K562 (cell line): ENCODE results near the gene GPATCH2L. TPM values are rescaled to one million over a fixed set of nuclear protein-coding genes. Genes with fewer than 3 reads are reported as not detected.

Source experiments
- ATAC-seq: fragments of 200-7000 bp; cut with Tn5 transposase; 3 replicates; pipeline ENCODE4 v1.9.1; 2020; ENCODE audit warnings: moderate library complexity
- BruUV-seq: library from RNA; stranded (reverse); fragments of 400-500 nt; replicated peaks from 2 replicates; lab custom pipeline; 2021; lab: Mats Ljungman, UMichigan
- CTCF ChIA-PET: fragments of 300-600 bp; formaldehyde crosslinking; extraction: SDS; loops from one replicate; lab custom pipeline; 2021; ENCODE audit warnings: low intra/inter-chr PET ratio; lab: Yijun Ruan, JAX
- POLR2A ChIA-PET: fragments of 300-600, 350-650 bp; sonication (Branson Sonifier 250); formaldehyde crosslinking; extraction: SDS; loops from one replicate; lab custom pipeline; 2021; ENCODE audit warnings: antibody characterized with exemption, inconsistent platforms; lab: Yijun Ruan, JAX
- DNase-seq, 4 experiments: peaks; one replicate each; pipeline versions ENCODE4 v3.0.0 to v3.0.0-alpha.2; 2011 to 2018; ENCODE audit warnings: low spot score in 3 of 4, mixed read lengths in 3 of 4; ENCODE audit errors: extremely low read depth in 1 of 4
- FAIRE-seq: peaks from 2 replicates; lab custom pipeline; 2011; peaks lifted over from hg19 to GRCh38; lab: Jason Lieb, UNC
- H2AFZ ChIP-seq: 2 replicates; pipeline ENCODE4 v1.6.0; 2011; ENCODE audit warnings: low read depth, low read length, control low read depth, inconsistent platforms
- H3K27ac ChIP-seq: fragments of 200-600 bp; 3 replicates; pipeline ENCODE4 v1.8.0; 2011; ENCODE audit warnings: low read depth, mild to moderate bottlenecking, control low read depth, inconsistent platforms, low read length, moderate library complexity, mixed read lengths; ENCODE audit errors: extremely low read depth
- H3K27me3 ChIP-seq, 2 experiments: fragments of 300-600 bp in 1 of 2; 2 replicates in 1 of 2; 3 replicates in 1 of 2; pipeline versions ENCODE4 v1.6.0 to v1.8.0; 2011; ENCODE audit warnings: inconsistent platforms in 2 of 2, low read length in 2 of 2, mild to moderate bottlenecking in 1 of 2, mixed read lengths in 1 of 2, moderate library complexity in 1 of 2; ENCODE audit not compliant: control insufficient read depth in 2 of 2, insufficient read depth in 2 of 2
- H3K36me3 ChIP-seq: fragments of 300-600 bp; 3 replicates; pipeline ENCODE4 v1.8.0; 2011; ENCODE audit warnings: mild to moderate bottlenecking, low read length, inconsistent platforms; ENCODE audit not compliant: control insufficient read depth, insufficient read depth
- H3K4me1 ChIP-seq, 2 experiments: fragments of 200-600 bp in 1 of 2; replicated peaks in 1 of 2; 2 replicates in 1 of 2; 3 replicates in 1 of 2; pipeline versions ENCODE4 v1.5.1 to v1.8.0; 2011; ENCODE audit warnings: inconsistent platforms in 2 of 2, low read length in 2 of 2, mild to moderate bottlenecking in 1 of 2, mixed read lengths in 1 of 2, moderate library complexity in 1 of 2; ENCODE audit not compliant: control insufficient read depth in 2 of 2, insufficient read depth in 2 of 2
- H3K4me2 ChIP-seq: 2 replicates; pipeline ENCODE4 v1.6.1; 2011; ENCODE audit warnings: low read length, control low read depth, inconsistent platforms, mixed read lengths; ENCODE audit not compliant: insufficient read depth
- H3K4me3 ChIP-seq: fragments of 200-600 bp; sonication (generic), shearing (Covaris generic); 2 replicates; pipeline ENCODE4 v1.5.1; 2016; ENCODE audit warnings: control low read depth, inconsistent platforms
- H3K79me2 ChIP-seq: fragments of 200-600 bp; 3 replicates; pipeline ENCODE4 v1.8.0; 2011; ENCODE audit warnings: low read length, inconsistent platforms; ENCODE audit not compliant: control insufficient read depth, insufficient read depth
- H3K9ac ChIP-seq, 2 experiments: 2 replicates each; pipeline versions ENCODE4 v1.6.0 to v1.6.1; 2011; ENCODE audit warnings: low read depth in 2 of 2, low read length in 2 of 2, control low read depth in 1 of 2, inconsistent platforms in 1 of 2, mild to moderate bottlenecking in 1 of 2, mixed read lengths in 1 of 2; ENCODE audit not compliant: insufficient read depth in 1 of 2
- H3K9me1 ChIP-seq: one replicate; pipeline ENCODE4 v1.6.0; 2011; ENCODE audit warnings: inconsistent platforms, mild to moderate bottlenecking, low read length, moderate library complexity; ENCODE audit not compliant: control insufficient read depth, insufficient read depth
- H3K9me3 ChIP-seq: replicated peaks from 2 replicates; pipeline ENCODE4 v1.5.1; 2011; ENCODE audit warnings: low read depth, low read length, inconsistent platforms; ENCODE audit not compliant: control insufficient read depth, insufficient read depth
- H4K20me1 ChIP-seq: replicated peaks from 2 replicates; pipeline ENCODE4 v1.6.1; 2011; ENCODE audit warnings: low read length, inconsistent platforms, mixed read lengths; ENCODE audit not compliant: control insufficient read depth, insufficient read depth
- CHAMP1 ChIP-seq: fragments of 450-650 bp; IDR thresholded peaks from 2 replicates; pipeline ENCODE4 v1.6.1; 2016; ENCODE audit warnings: mild to moderate bottlenecking
- MECOM ChIP-seq: fragments of 250-450 bp; sonication (Bioruptor Pico); IDR thresholded peaks from 2 replicates; pipeline ENCODE4 v1.8.0; 2022; ENCODE audit warnings: inconsistent platforms
- MTF1 ChIP-seq: fragments of 250-450 bp; sonication (Bioruptor Pico); IDR thresholded peaks from 2 replicates; pipeline ENCODE4 v1.9.0; 2021; ENCODE audit warnings: moderate library complexity, mild to moderate bottlenecking, inconsistent platforms, borderline replicate concordance
- THAP7 ChIP-seq: fragments of 250-450 bp; sonication (Bioruptor Pico); IDR thresholded peaks from 2 replicates; pipeline ENCODE4 v1.5.0; 2021
- WGBS: fragments of 100-300 bp; shearing (Covaris generic); methylation state at CpG from one replicate; pipeline ENCODE4 v1.1.6; 2016; ENCODE audit warnings: low coverage, mixed read lengths; ENCODE audit not compliant: insufficient coverage; ENCODE audit errors: missing lambda C conversion rate; 5-methylcytosine and 5-hydroxymethylcytosine counted together
- in situ Hi-C: fragments of 300-500 bp; cut with MboI; formaldehyde crosslinking; loops from 4 replicates; pipeline ENCODE4 v1.15.0; 2018; ENCODE audit warnings: inconsistent platforms, mixed read lengths
- intact Hi-C: fragments of 100-400 bp; cut with micrococcal nuclease; formaldehyde crosslinking; loops from 2 replicates; pipeline ENCODE4 v1.14.2; 2022
- polyA plus RNA-seq, 8 experiments: library from polyadenylated mRNA; depleted of rRNA in 4 of 8; stranded (reverse) in 5 of 8; unstranded in 3 of 8; fragments of >200 nt; fragmentation: Nextera tagmentation in 2 of 8; fragmentation: Illumina TruSeq in 1 of 8; extraction: Ambion mirVana in 2 of 8; extraction: Trizol in 1 of 8; gene quantifications; 2 replicates each; pipeline versions ENCODE4 v1.2.1 to v1.2.3, GENCODE V29; 2011 to 2014; ENCODE audit warnings: inconsistent platforms in 1 of 8, missing spikeins in 1 of 8
- total RNA-seq, 7 experiments: library from RNA; depleted of rRNA in 6 of 7; stranded (reverse); fragments of >200 nt in 6 of 7; fragmentation: Illumina TruSeq in 2 of 7; extraction: Trizol in 2 of 7; gene quantifications; 2 replicates each; pipeline versions ENCODE4 v1.2.1 to v1.2.3, GENCODE V29; 2011 to 2021; ENCODE audit warnings: low replicate concordance in 1 of 7

GPATCH2L gene
- total and polyA plus RNA-seq, 9 of the 15 experiments (the other 6 are each of a cell fraction or from before 2014, with no cell fraction given) = 13.1 to 39.6 (median 20.0) TPM

GRCh38 chr14:76113691-76114090, 38.0 kb upstream of the GPATCH2L start:
- Histone ChIP-seq H3K4me1 (peaks cover 0 to 8% of the 10 kb centered on the region in 2 experiments; a peak in 2 of 5 replicates), H3K9ac (no peak overlapping the region), H3K36me3 (no peaks in the 10 kb centered on the region), H3K9me3 (no peaks in the 10 kb centered on the region), H4K20me1 (0 out of 2 replicates have a peak, but pooled peaks cover 2% of the 10 kb centered on the region), H3K27ac (no peak overlapping the region), H3K27me3 (peaks cover 0 to 77% of the 10 kb centered on the region in 2 experiments; a peak in 3 of 5 replicates), H3K79me2 (no peaks in the 10 kb centered on the region), H3K9me1 (no peaks in the 10 kb centered on the region), H3K4me2 (no peak overlapping the region), H3K4me3 (no peak overlapping the region), H2AFZ (no peak overlapping the region)
- CTCF ChIA-PET = no interaction called here
- WGBS = 0% methylated on average over 7 of the region's 8 CpGs
- POLR2A ChIA-PET = interaction anchor here (0.6 to 1.1 kb wide), 2 partner anchors 8 to 11 kb away, joined by 3 to 4 read pairs; no protein-coding TSS in a partner anchor
- DNase-seq (no peak), ATAC-seq (no peak), FAIRE-seq (no peak)
- no TSS peak for BruUV-seq
- in situ Hi-C loops = no loop called here
- no peak for TF ChIP-seq MTF1
- no peak for TF ChIP-seq MECOM (CRISPR knock-in tag)
- TF ChIP-seq THAP7 = no peak
- TF ChIP-seq CHAMP1 = no peak
- intact Hi-C loops = no loop called here
